Endothelial cell of umbilical vein (primary cell): Measurements from ENCODE around the gene MOB1B. TPM values are rescaled to one million over a fixed set of nuclear protein-coding genes. Genes with fewer than 3 reads are reported as not detected.

Source experiments
- BruUV-seq: library from RNA; stranded (reverse); fragments of 400-500 nt; replicated peaks from 2 replicates; lab custom pipeline; 2021; lab: Mats Ljungman, UMichigan
- CTCF ChIA-PET: fragments of 300-600, 350-600 bp; sonication (Branson Sonifier 250); formaldehyde crosslinking; loops from one replicate; lab custom pipeline; 2021; ENCODE audit warnings: antibody characterized with exemption, inconsistent platforms; lab: Charles Lee
- POLR2A ChIA-PET: fragments of 300-600, 350-600 bp; sonication (Branson Sonifier 250); formaldehyde crosslinking; loops from one replicate; lab custom pipeline; 2021; ENCODE audit warnings: antibody characterized with exemption, inconsistent platforms; lab: Charles Lee
- DNase-seq: peaks from one replicate; pipeline ENCODE4 v3.0.0-alpha.2; 2011; ENCODE audit warnings: low read depth, low spot score
- FAIRE-seq: peaks from 2 replicates; lab custom pipeline; 2011; peaks lifted over from hg19 to GRCh38; lab: Jason Lieb, UNC
- H2AFZ ChIP-seq: 2 replicates; pipeline ENCODE4 v1.6.0; 2012; ENCODE audit warnings: low read depth, low read length, control low read depth, inconsistent platforms
- H3K27ac ChIP-seq: 2 replicates; pipeline ENCODE4 v1.5.1; 2011; ENCODE audit warnings: low read depth, mild to moderate bottlenecking, control low read depth, low read length, moderate library complexity; ENCODE audit not compliant: insufficient read depth
- H3K27me3 ChIP-seq, 2 experiments: 2 replicates each; pipeline versions ENCODE4 v1.6.0 to v1.6.1; 2011; ENCODE audit warnings: low read length in 2 of 2, mixed read lengths in 1 of 2; ENCODE audit not compliant: control insufficient read depth in 2 of 2, insufficient read depth in 2 of 2
- H3K36me3 ChIP-seq, 2 experiments: 2 replicates in 1 of 2; 3 replicates in 1 of 2; pipeline ENCODE4 v1.5.1; 2011; ENCODE audit warnings: low read length in 2 of 2, mild to moderate bottlenecking in 1 of 2, moderate library complexity in 1 of 2; ENCODE audit not compliant: control insufficient read depth in 2 of 2, insufficient read depth in 2 of 2; ENCODE audit errors: extremely low read depth in 1 of 2
- H3K4me1 ChIP-seq: 3 replicates; pipeline ENCODE4 v1.5.1; 2011; ENCODE audit warnings: mild to moderate bottlenecking, low read length; ENCODE audit not compliant: control insufficient read depth, insufficient read depth; ENCODE audit errors: extremely low read depth
- H3K4me2 ChIP-seq: 2 replicates; pipeline ENCODE4 v1.6.1; 2011; ENCODE audit warnings: low read length, control low read depth, mixed read lengths; ENCODE audit not compliant: insufficient read depth
- H3K4me3 ChIP-seq, 3 experiments: fragments of 200-600 bp in 1 of 3; sonication (generic), shearing (Covaris generic) in 1 of 3; replicated peaks in 1 of 3; 2 replicates each; pipeline ENCODE4 v1.5.1; 2011 to 2016; ENCODE audit warnings: control low read depth in 3 of 3, low read length in 3 of 3, mild to moderate bottlenecking in 2 of 3, inconsistent platforms in 1 of 3, low read depth in 1 of 3, moderate library complexity in 1 of 3; ENCODE audit not compliant: insufficient read depth in 1 of 3
- H3K79me2 ChIP-seq: 2 replicates; pipeline ENCODE4 v1.6.0; 2012; ENCODE audit warnings: low read length, inconsistent platforms; ENCODE audit not compliant: control insufficient read depth, insufficient read depth
- H3K9ac ChIP-seq: replicated peaks from 2 replicates; pipeline ENCODE3; 2011; ENCODE audit warnings: low read length, control low read depth; ENCODE audit not compliant: insufficient read depth; ENCODE audit errors: extremely low read depth
- H3K9me1 ChIP-seq: replicated peaks from 3 replicates; pipeline ENCODE4 v1.6.0; 2011; ENCODE audit warnings: mild to moderate bottlenecking, low read length; ENCODE audit not compliant: control insufficient read depth, insufficient read depth; ENCODE audit errors: extremely low read depth
- H3K9me3 ChIP-seq: replicated peaks from 2 replicates; pipeline ENCODE4 v1.5.1; 2012; ENCODE audit warnings: low read length, inconsistent platforms; ENCODE audit not compliant: control insufficient read depth, insufficient read depth
- H4K20me1 ChIP-seq: replicated peaks from 2 replicates; pipeline ENCODE3; 2011; ENCODE audit warnings: mild to moderate bottlenecking, low read length; ENCODE audit not compliant: control insufficient read depth, insufficient read depth; ENCODE audit errors: extremely low read depth
- CTCF ChIP-seq, 2 donors: IDR thresholded peaks; 1 replicate in 1 of 2; 2 replicates in 1 of 2; pipeline ENCODE4 v1.5.1; 2011; ENCODE audit warnings: low read length in 2 of 2, mild to moderate bottlenecking in 2 of 2, moderate library complexity in 2 of 2, control low read depth in 1 of 2, inconsistent platforms in 1 of 2, low read depth in 1 of 2; ENCODE audit not compliant: insufficient read depth in 1 of 2; ENCODE audit errors: extremely low read depth in 1 of 2
- EZH2 ChIP-seq: IDR thresholded peaks from 2 replicates; pipeline ENCODE4 v1.6.1; 2012; ENCODE audit warnings: borderline replicate concordance, low read depth, mild to moderate bottlenecking, moderate library complexity, low read length, inconsistent platforms; ENCODE audit not compliant: severe bottlenecking
- FOS ChIP-seq: IDR thresholded peaks from 2 replicates; pipeline ENCODE4 v1.6.1; 2011; ENCODE audit warnings: mild to moderate bottlenecking, low read length, moderate library complexity, borderline replicate concordance; ENCODE audit not compliant: insufficient read depth
- GATA2 ChIP-seq: IDR thresholded peaks from 2 replicates; pipeline ENCODE4 v1.7.0; 2011; ENCODE audit warnings: low read depth, mild to moderate bottlenecking, moderate library complexity, mixed read lengths, low read length; ENCODE audit not compliant: insufficient read length, insufficient read depth
- JUN ChIP-seq: IDR thresholded peaks from 2 replicates; pipeline ENCODE4 v1.6.1; 2011; ENCODE audit warnings: borderline replicate concordance, low read depth; ENCODE audit not compliant: insufficient read length, insufficient read depth
- MYC ChIP-seq: IDR thresholded peaks from one replicate; pipeline ENCODE4 v1.6.1; 2011; ENCODE audit warnings: mild to moderate bottlenecking, low read depth, low read length
- POLR2A ChIP-seq: IDR thresholded peaks from 2 replicates; pipeline ENCODE4 v1.6.1; 2012; ENCODE audit warnings: low read depth, mild to moderate bottlenecking, control low read depth, low read length
- POLR2AphosphoS5 ChIP-seq: IDR thresholded peaks from 2 replicates; pipeline ENCODE4 v1.6.1; 2012; ENCODE audit warnings: low read depth, mild to moderate bottlenecking, control low read depth, low read length, moderate library complexity; ENCODE audit not compliant: insufficient read depth
- dilution Hi-C: fragments of 300-500 bp; cut with MboI; formaldehyde crosslinking; loops from one replicate; pipeline ENCODE4 v1.15.0; 2019; ENCODE audit warnings: low sequenced_read_pairs; ENCODE audit not compliant: extremely low pct_ligation_motif_present
- intact Hi-C: fragments of 100-400 bp; cut with micrococcal nuclease; formaldehyde crosslinking; loops from one replicate; pipeline ENCODE4 v1.10.0; 2022
- polyA plus RNA-seq, 4 experiments: library from polyadenylated mRNA; depleted of rRNA in 3 of 4; stranded (reverse) in 3 of 4; unstranded in 1 of 4; fragments of >200 nt; gene quantifications; 2 replicates each; pipeline versions ENCODE4 v1.2.1 to v1.2.3, GENCODE V29; 2011 to 2012; ENCODE audit warnings: missing spikeins in 1 of 4
- total RNA-seq: library from RNA; stranded (reverse); gene quantifications from 2 replicates; pipeline ENCODE4 v1.2.3, GENCODE V29; 2021
- TF ChIP-seq, protein P1 (sequence below): IDR thresholded peaks from 2 replicates; pipeline ENCODE4 v1.6.1; 2011; ENCODE audit not compliant: insufficient read depth, insufficient read length

The MOB1B gene
- total and polyA plus RNA-seq, 2 donors (not counting 3 experiments of a cell fraction or from before 2014, with no cell fraction given), result 4.3 to 23.9 TPM

DNA sequence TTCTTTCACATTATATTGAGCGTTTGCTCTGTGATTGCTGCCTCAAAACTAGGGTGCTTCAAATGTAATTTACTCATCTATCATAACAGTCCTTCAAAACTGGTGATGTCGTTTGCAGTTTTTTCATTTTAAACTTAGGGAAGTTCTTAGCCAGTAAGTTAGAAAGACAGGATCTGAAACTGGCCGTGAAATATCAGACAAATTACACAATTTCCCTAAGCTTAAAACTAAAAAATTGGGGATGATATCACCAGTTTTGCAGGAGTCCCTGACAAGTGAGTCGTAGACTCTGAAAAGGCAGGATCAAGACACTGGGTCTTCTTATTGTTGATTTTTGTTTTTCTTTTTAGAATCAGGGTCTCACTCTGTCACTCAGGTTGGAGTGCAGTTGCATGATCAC lies 44.8 kb downstream of the MOB1B start:
- ChIA-PET POLR2A (no interaction called here), CTCF (interaction anchor here (1.0 kb wide), 1 partner anchor 63 kb away, joined by 3 read pairs; no protein-coding TSS in a partner anchor)
- DNase-seq (no peak), FAIRE-seq (no peak)
- Histone ChIP-seq H4K20me1 (peaks cover 3% of the 10 kb centered on the region), H3K36me3 (no peaks in the 10 kb centered on the region), H3K9me1 (no peaks in the 10 kb centered on the region), H3K9me3 (no peaks in the 10 kb centered on the region), H3K9ac (no peak overlapping the region), H3K4me1 (no peaks in the 10 kb centered on the region), H3K79me2 (peaks cover 36% of the 10 kb centered on the region), H2AFZ (no peak overlapping the region), H3K27me3 (no peaks in the 10 kb centered on the region), H3K4me2 (no peak overlapping the region), H3K27ac (no peak overlapping the region), H3K4me3 (no peak overlapping the region)
- dilution Hi-C loops (no loop called here), intact Hi-C loops (no loop called here)
- no peak for TF ChIP-seq FOS
- TF ChIP-seq, protein P1, sequence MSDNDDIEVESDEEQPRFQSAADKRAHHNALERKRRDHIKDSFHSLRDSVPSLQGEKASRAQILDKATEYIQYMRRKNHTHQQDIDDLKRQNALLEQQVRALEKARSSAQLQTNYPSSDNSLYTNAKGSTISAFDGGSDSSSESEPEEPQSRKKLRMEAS, result no peak
- no peak for TF ChIP-seq JUN
- no peak for TF ChIP-seq MYC
- no peak for TF ChIP-seq GATA2
- no TSS peak for BruUV-seq

- DNase-seq, result no peak
- no peak for FAIRE-seq
- Histone ChIP-seq H3K4me3 (no peak overlapping the region), H3K9me1 (no peaks in the 10 kb centered on the region), H3K9me3 (no peaks in the 10 kb centered on the region), H3K4me2 (no peak overlapping the region), H3K4me1 (no peaks in the 10 kb centered on the region), H3K27me3 (no peaks in the 10 kb centered on the region), H2AFZ (no peak overlapping the region), H3K9ac (no peak overlapping the region), H3K27ac (no peak overlapping the region), H3K79me2 (peaks cover 36% of the 10 kb centered on the region), H3K36me3 (no peaks in the 10 kb centered on the region), H4K20me1 (peaks cover 3% of the 10 kb centered on the region)
- ChIA-PET CTCF (interaction anchor here (0.7 to 1.3 kb wide), 2 partner anchors 8 to 61 kb away, joined by 4 to 5 read pairs; no protein-coding TSS in a partner anchor), POLR2A (no interaction called here)
- BruUV-seq, result no TSS peak
- TF ChIP-seq POLR2AphosphoS5 (no peak), EZH2 (no peak), JUN (no peak), CTCF (IDR thresholded peaks at IDR 0.05; ENCODE audit: extremely low read depth in 1 of 2, insufficient read depth in 1 of 2, low read depth in 1 of 2, low read length in 2 of 2) (no peak), GATA2 (no peak), POLR2A (no peak), FOS (no peak), MYC (no peak)
- TF ChIP-seq, protein P1, result no peak
- intact Hi-C loops (no loop called here), dilution Hi-C loops (no loop called here)
These were observed 46.6 kb downstream of the MOB1B start for GRCh38 chr4:70948665-70949260.
